ENCODE results near the gene PRTG. TPM values are rescaled to one million over a fixed set of nuclear protein-coding genes. Genes with fewer than 3 reads are reported as not detected.
"Not testable (repeated sequence)": the region's sequence is repeated elsewhere in the genome, so short reads cannot be mapped to it uniquely, and the experiment has no call there.

The PRTG gene
- total RNA-seq, 2 donors from 2014 or later = not detected

GRCh38 chr15:55628369-55628730, 114.6 kb downstream of the PRTG start:
- H3K9me3 Mint-ChIP-seq = no peaks in the 10 kb centered on the region
- H3K36me3 Mint-ChIP-seq = no peaks in the 10 kb centered on the region
- DNase-seq (ENCODE audit: low spot score) = no peak
- peaks cover 12 to 13% of the 10 kb centered on the region in 2 donors for H3K27me3 Mint-ChIP-seq
- ATAC-seq = no peak
- no peak overlapping the region for H3K4me3 Mint-ChIP-seq
- H3K27ac Mint-ChIP-seq = no peak overlapping the region
- H3K4me1 Mint-ChIP-seq (ENCODE audit: low read depth in 2 of 2) = no peaks in the 10 kb centered on the region

GRCh38 chr15:55627730-55628368, 115.1 kb downstream of the PRTG start:
- H3K27ac Mint-ChIP-seq = no peak overlapping the region
- no peaks in the 10 kb centered on the region for H3K4me1 Mint-ChIP-seq (ENCODE audit: low read depth in 2 of 2)
- H3K27me3 Mint-ChIP-seq = peaks cover 11 to 13% of the 10 kb centered on the region in 2 donors
- no peak overlapping the region for H3K4me3 Mint-ChIP-seq
- ATAC-seq (peak in 1 of 2 donors; percentile 36), DNase-seq (ENCODE audit: low spot score) (no peak)
- no peaks in the 10 kb centered on the region for H3K36me3 Mint-ChIP-seq
- H3K9me3 Mint-ChIP-seq = no peaks in the 10 kb centered on the region

GRCh38 chr15:55619783-55620182, 123.2 kb downstream of the PRTG start:
- ATAC-seq (no peak), DNase-seq (ENCODE audit: low spot score) (no peak)
- Mint-ChIP-seq H3K36me3 (no peaks in the 10 kb centered on the region), H3K27me3 (peaks cover 20 to 36% of the 10 kb centered on the region in 2 donors), H3K4me1 (ENCODE audit: low read depth in 2 of 2) (no peaks in the 10 kb centered on the region), H3K27ac (no peak overlapping the region), H3K4me3 (no peak overlapping the region), H3K9me3 (no peaks in the 10 kb centered on the region)

- Mint-ChIP-seq H3K27ac (no peak overlapping the region), H3K4me1 (ENCODE audit: low read depth in 2 of 2) (no peaks in the 10 kb centered on the region), H3K36me3 (no peaks in the 10 kb centered on the region), H3K27me3 (peaks cover 27 to 50% of the 10 kb centered on the region in 2 donors), H3K9me3 (no peaks in the 10 kb centered on the region), H3K4me3 (no peak overlapping the region)
- ATAC-seq (no peak), DNase-seq (ENCODE audit: low spot score) (no peak)
These were observed 124.6 kb downstream of the PRTG start for GRCh38 chr15:55618387-55618786.

GRCh38 chr15:55615445-55615844, 127.5 kb downstream of the PRTG start:
- Mint-ChIP-seq H3K9me3 (no peaks in the 10 kb centered on the region), H3K27ac (no peak overlapping the region), H3K27me3 (peaks cover 31 to 58% of the 10 kb centered on the region in 2 donors), H3K36me3 (no peaks in the 10 kb centered on the region), H3K4me1 (ENCODE audit: low read depth in 2 of 2) (no peaks in the 10 kb centered on the region), H3K4me3 (no peak overlapping the region)
- ATAC-seq = no peak
- DNase-seq (ENCODE audit: low spot score) = no peak

GRCh38 chr15:55613727-55614126, 129.2 kb downstream of the PRTG start:
- DNase-seq (ENCODE audit: low spot score) (no peak), ATAC-seq (no peak)
- Mint-ChIP-seq H3K27me3 (peaks cover 29 to 60% of the 10 kb centered on the region in 2 donors), H3K4me1 (ENCODE audit: low read depth in 2 of 2) (no peaks in the 10 kb centered on the region), H3K9me3 (no peaks in the 10 kb centered on the region), H3K36me3 (no peaks in the 10 kb centered on the region), H3K4me3 (no peak overlapping the region), H3K27ac (no peak overlapping the region)

- ATAC-seq (no peak), DNase-seq (ENCODE audit: low spot score) (no peak)
- Mint-ChIP-seq H3K4me1 (ENCODE audit: low read depth in 2 of 2) (no peaks in the 10 kb centered on the region), H3K9me3 (no peaks in the 10 kb centered on the region), H3K4me3 (no peak overlapping the region), H3K27me3 (peaks cover 16 to 38% of the 10 kb centered on the region in 2 donors), H3K36me3 (no peaks in the 10 kb centered on the region), H3K27ac (no peak overlapping the region)
These were observed 136.7 kb downstream of the PRTG start for GRCh38 chr15:55606214-55606613.

GRCh38 chr15:55601374-55601773, 141.6 kb downstream of the PRTG start:
- no peak for ATAC-seq
- no peaks in the 10 kb centered on the region for H3K4me1 Mint-ChIP-seq (ENCODE audit: low read depth in 2 of 2)
- no peak for DNase-seq (ENCODE audit: low spot score)
- peaks cover 10 to 21% of the 10 kb centered on the region in 2 donors for H3K27me3 Mint-ChIP-seq
- H3K36me3 Mint-ChIP-seq = no peaks in the 10 kb centered on the region
- no peak overlapping the region for H3K27ac Mint-ChIP-seq
- H3K4me3 Mint-ChIP-seq = no peak overlapping the region
- H3K9me3 Mint-ChIP-seq = no peaks in the 10 kb centered on the region

GRCh38 chr15:55599439-55599838, 143.5 kb downstream of the PRTG start:
- no peak for DNase-seq (ENCODE audit: low spot score)
- Mint-ChIP-seq H3K4me1 (ENCODE audit: low read depth in 2 of 2) (no peaks in the 10 kb centered on the region), H3K36me3 (no peaks in the 10 kb centered on the region), H3K27ac (no peak overlapping the region), H3K4me3 (no peak overlapping the region), H3K27me3 (peaks cover 13 to 21% of the 10 kb centered on the region in 2 donors), H3K9me3 (no peaks in the 10 kb centered on the region)
- ATAC-seq = no peak

- H3K9me3 Mint-ChIP-seq; DNase-seq (ENCODE audit: low spot score); H3K4me1 Mint-ChIP-seq (ENCODE audit: low read depth in 2 of 2); ATAC-seq; H3K27ac Mint-ChIP-seq; H3K4me3 Mint-ChIP-seq; H3K36me3 Mint-ChIP-seq: not testable (repeated sequence)
- peaks cover 27 to 36% of the 10 kb centered on the region in 2 donors for H3K27me3 Mint-ChIP-seq
These were observed 149.9 kb downstream of the PRTG start for GRCh38 chr15:55593019-55593418.

GRCh38 chr15:55590788-55591187, 152.2 kb downstream of the PRTG start:
- ATAC-seq (no peak), DNase-seq (ENCODE audit: low spot score) (no peak)
- Mint-ChIP-seq H3K27me3 (peaks cover 24 to 32% of the 10 kb centered on the region in 2 donors), H3K4me3 (no peak overlapping the region), H3K9me3 (no peaks in the 10 kb centered on the region), H3K27ac (no peak overlapping the region), H3K36me3 (peaks cover 7% of the 10 kb centered on the region), H3K4me1 (ENCODE audit: low read depth in 2 of 2) (no peaks in the 10 kb centered on the region)

GRCh38 chr15:55589287-55589686, 153.7 kb downstream of the PRTG start:
- DNase-seq (ENCODE audit: low spot score) (no peak), ATAC-seq (no peak)
- H3K27ac Mint-ChIP-seq = no peak overlapping the region
- peak overlapping the region; percentile 75 for H3K4me3 Mint-ChIP-seq
- no peaks in the 10 kb centered on the region for H3K9me3 Mint-ChIP-seq
- peaks cover 26 to 37% of the 10 kb centered on the region in 2 donors for H3K27me3 Mint-ChIP-seq
- H3K4me1 Mint-ChIP-seq (ENCODE audit: low read depth in 2 of 2) = no peaks in the 10 kb centered on the region
- H3K36me3 Mint-ChIP-seq = peaks cover 7% of the 10 kb centered on the region

- no peaks in the 10 kb centered on the region for H3K4me1 Mint-ChIP-seq (ENCODE audit: low read depth in 2 of 2)
- ATAC-seq (no peak), DNase-seq (ENCODE audit: low spot score) (no peak)
- H3K36me3 Mint-ChIP-seq = peaks cover 7% of the 10 kb centered on the region
- H3K4me3 Mint-ChIP-seq = peak overlapping the region; percentile 75
- no peaks in the 10 kb centered on the region for H3K9me3 Mint-ChIP-seq
- peaks cover 29 to 42% of the 10 kb centered on the region in 2 donors for H3K27me3 Mint-ChIP-seq
- H3K27ac Mint-ChIP-seq = no peak overlapping the region
These were observed 154.2 kb downstream of the PRTG start for GRCh38 chr15:55588815-55589115.

- peak within 1 kb of the TSS; percentile 75 for H3K4me3 Mint-ChIP-seq
- no peaks in the 10 kb centered on the region for H3K4me1 Mint-ChIP-seq (ENCODE audit: low read depth in 2 of 2)
- no peak within 1 kb of the TSS for H3K27ac Mint-ChIP-seq
- ATAC-seq = peak; percentile 75 to 84
- H3K36me3 Mint-ChIP-seq = peaks cover 7% of the 10 kb centered on the region
- H3K27me3 Mint-ChIP-seq = peaks cover 28 to 42% of the 10 kb centered on the region in 2 donors
- no peaks in the 10 kb centered on the region for H3K9me3 Mint-ChIP-seq
- DNase-seq (ENCODE audit: low spot score) = no peak
These were observed 154.7 kb downstream of the PRTG start, which contains the start of gene PYGO1 for GRCh38 chr15:55588070-55588814. PYGO1 (minus strand) TSS chr15:55588345; CDS start chr15:55587883, 462 bp downstream.

All from natural killer cell treated with Interleukin-12 subunit alpha and Interleukin-12 subunit beta and Interleukin-15 and Interleukin-18, amount 100 ng/mL, for 72 hours (primary cell).